ENCODE measurements around the gene HOXA11. TPM values are rescaled to one million over a fixed set of nuclear protein-coding genes. Genes with fewer than 3 reads are reported as not detected.

HOXA11 gene
- total and polyA plus RNA-seq, 10 of the 15 experiments (the other 5 are each of a cell fraction or from before 2014, with no cell fraction given) = not detected

DNA sequence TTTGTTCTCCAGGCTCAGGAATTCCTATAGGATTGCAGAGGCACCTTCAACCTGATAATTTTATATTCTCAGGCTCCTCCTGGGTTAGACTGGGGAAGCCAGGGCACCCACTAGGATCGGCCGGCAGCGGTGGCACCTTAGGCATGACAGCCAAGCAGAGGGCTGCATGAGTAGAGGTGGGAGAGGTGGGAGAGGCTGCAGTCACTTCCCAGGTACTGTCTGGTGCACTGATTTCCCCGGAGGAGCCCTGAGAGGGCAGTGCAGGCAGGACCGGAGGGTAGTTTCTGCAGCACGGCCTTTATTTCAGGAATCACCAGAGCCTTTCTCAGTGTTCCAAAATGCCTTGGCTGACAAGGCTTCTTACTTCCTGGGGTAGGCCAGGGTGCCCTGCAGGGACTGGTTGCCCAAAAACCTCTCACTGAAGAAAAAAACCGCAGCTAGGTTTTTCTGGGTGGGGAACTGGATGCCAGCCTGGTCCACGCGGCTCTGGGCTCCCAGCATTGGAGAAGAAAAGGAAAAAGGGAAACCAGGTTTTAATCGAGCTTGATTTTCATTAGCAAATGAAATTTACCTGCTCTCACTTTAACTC is 18.4 kb upstream of the HOXA11 start:
- ChIA-PET SMC1A (ENCODE audit: uncharacterized antibody, unreplicated experiment) (no interaction called here), POLR2A (interaction anchor here (0.6 kb wide), 1 partner anchor 894 kb away, joined by 4 read pairs; no protein-coding TSS in a partner anchor), RAD21 (ENCODE audit: unreplicated experiment) (no interaction called here), CTCF (interaction anchor here (1.3 to 1.8 kb wide), 2 partner anchors 7 to 403 kb away, joined by 3 to 8 read pairs; no protein-coding TSS in a partner anchor)
- intact Hi-C loops (cut with micrococcal nuclease; ENCODE audit: unreplicated experiment) = no loop called here
- no peak overlapping the region for H3K4me2 ChIP-seq (ENCODE audit: control insufficient read depth, insufficient read depth)
- in situ Hi-C loops (cut with MboI) = loop anchor here (5.0 kb wide), 1 partner anchor 719 kb away; no protein-coding TSS in a partner anchor
- no peak overlapping the region for H3K27ac ChIP-seq (ENCODE audit: control insufficient read depth, insufficient read depth)
- H3K9ac ChIP-seq (ENCODE audit: control insufficient read depth, insufficient read depth, low read length) = no peak overlapping the region
- TF ChIP-seq SUZ12 (IDR thresholded peaks at IDR 0.05; ENCODE audit: unreplicated experiment) (no peak), SMARCA5 (IDR thresholded peaks at IDR 0.05) (no peak), POLR2AphosphoS2 (IDR thresholded peaks at IDR 0.05; ENCODE audit: low read depth, low read length) (no peak), KAT2A (conservative IDR thresholded peaks at IDR 0.05; ENCODE audit: control insufficient read depth, low read depth, low read length) (no peak), NR2C2 (IDR thresholded peaks at IDR 0.05; ENCODE audit: borderline replicate concordance, control insufficient read depth, insufficient read length, low read depth) (no peak), MEF2B (IDR thresholded peaks at IDR 0.05; ENCODE audit: partially characterized antibody, poor library complexity, severe bottlenecking) (no peak)
- TF ChIP-seq, protein P1, sequence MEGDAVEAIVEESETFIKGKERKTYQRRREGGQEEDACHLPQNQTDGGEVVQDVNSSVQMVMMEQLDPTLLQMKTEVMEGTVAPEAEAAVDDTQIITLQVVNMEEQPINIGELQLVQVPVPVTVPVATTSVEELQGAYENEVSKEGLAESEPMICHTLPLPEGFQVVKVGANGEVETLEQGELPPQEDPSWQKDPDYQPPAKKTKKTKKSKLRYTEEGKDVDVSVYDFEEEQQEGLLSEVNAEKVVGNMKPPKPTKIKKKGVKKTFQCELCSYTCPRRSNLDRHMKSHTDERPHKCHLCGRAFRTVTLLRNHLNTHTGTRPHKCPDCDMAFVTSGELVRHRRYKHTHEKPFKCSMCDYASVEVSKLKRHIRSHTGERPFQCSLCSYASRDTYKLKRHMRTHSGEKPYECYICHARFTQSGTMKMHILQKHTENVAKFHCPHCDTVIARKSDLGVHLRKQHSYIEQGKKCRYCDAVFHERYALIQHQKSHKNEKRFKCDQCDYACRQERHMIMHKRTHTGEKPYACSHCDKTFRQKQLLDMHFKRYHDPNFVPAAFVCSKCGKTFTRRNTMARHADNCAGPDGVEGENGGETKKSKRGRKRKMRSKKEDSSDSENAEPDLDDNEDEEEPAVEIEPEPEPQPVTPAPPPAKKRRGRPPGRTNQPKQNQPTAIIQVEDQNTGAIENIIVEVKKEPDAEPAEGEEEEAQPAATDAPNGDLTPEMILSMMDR (IDR thresholded peaks at IDR 0.05 in 2 of 3, conservative IDR thresholded peaks at IDR 0.05 in 1 of 3; ENCODE audit: control insufficient read depth in 2 of 3, extremely low read depth in 1 of 3, insufficient read depth in 1 of 3, low read depth in 3 of 3, low read length in 3 of 3) = no peak
- no peaks in the 10 kb centered on the region for H3K36me3 ChIP-seq (ENCODE audit: control insufficient read depth in 2 of 2, insufficient read depth in 2 of 2, low read length in 1 of 2)
- no peaks in the 10 kb centered on the region for H4K20me1 ChIP-seq (ENCODE audit: control insufficient read depth, insufficient read depth)
- no peak overlapping the region for H3K4me3 ChIP-seq
- H3K4me1 ChIP-seq (ENCODE audit: control insufficient read depth, insufficient read depth, low read length) = no peaks in the 10 kb centered on the region; the same call in 1 of the 2 replicates
- DNase-seq (ENCODE audit: low read depth, low spot score) = no peak
- ATAC-seq = no peak
- no peak overlapping the region for H2AFZ ChIP-seq (ENCODE audit: control insufficient read depth, low read depth, low read length)
- FAIRE-seq = no peak
- H3K27me3 ChIP-seq (replicated peaks in 1 of 2; ENCODE audit: control insufficient read depth in 2 of 2, insufficient read depth in 2 of 2, low read length in 1 of 2) = peaks cover 29 to 54% of the 10 kb centered on the region in 2 experiments
- 18% methylated on average over 10 of the region's 10 CpGs for WGBS (ENCODE audit: insufficient coverage, insufficient replicate concordance, low lambda C conversion rate, missing lambda C conversion rate)
- BruUV-seq (replicated peaks) = no TSS peak
- no peaks in the 10 kb centered on the region for H3K79me2 ChIP-seq (ENCODE audit: control insufficient read depth, insufficient read depth, low read length)
- no peaks in the 10 kb centered on the region; the same call in 2 of the 3 replicates for H3K9me3 ChIP-seq (replicated peaks; ENCODE audit: control insufficient read depth, insufficient read depth, low read length)
